Breast epithelium (tissue), 4 donors: ENCODE data around the gene CELF5. TPM values are rescaled to one million over a fixed set of nuclear protein-coding genes. Genes with fewer than 3 reads are reported as not detected.

Source experiments
- DNase-seq, 2 donors: peaks; one replicate each; pipeline ENCODE4 v3.0.0-alpha.2; 2019; ENCODE audit warnings: low spot score in 2 of 2
- H3K27ac ChIP-seq, 2 donors: fragments of 200-600 bp; sonication (generic) in 1 of 2; one replicate each; pipeline ENCODE4 v1.5.1; 2016 to 2019; ENCODE audit warnings: mild to moderate bottlenecking in 1 of 2
- H3K27me3 ChIP-seq, 2 donors: fragments of 200-600 bp; sonication (generic) in 1 of 2; one replicate each; pipeline versions ENCODE4 v1.5.1 to v1.6.0; 2017 to 2019; ENCODE audit warnings: control low read depth in 1 of 2, mild to moderate bottlenecking in 1 of 2
- H3K36me3 ChIP-seq: fragments of 200-600 bp; one replicate; pipeline ENCODE4 v1.5.1; 2019
- H3K4me1 ChIP-seq, 2 donors: fragments of 200-600 bp; sonication (generic); one replicate each; pipeline ENCODE4 v1.5.1; 2016 to 2019; ENCODE audit warnings: control low read depth in 1 of 2
- H3K4me3 ChIP-seq, 3 donors: fragments of 200-600 bp; sonication (generic); 1 replicate in 2 of 3; 2 replicates in 1 of 3; pipeline ENCODE4 v1.5.1; 2016 to 2019; ENCODE audit warnings: mild to moderate bottlenecking in 3 of 3, moderate library complexity in 2 of 3
- H3K9me3 ChIP-seq, 2 donors: fragments of 200-600 bp; sonication (generic) in 1 of 2; one replicate each; pipeline ENCODE4 v1.5.1; 2016 to 2019; ENCODE audit warnings: control low read depth in 1 of 2
- CTCF ChIP-seq, 3 donors: fragments of 450-650 bp; IDR thresholded peaks; one replicate each; pipeline ENCODE4 v1.5.1; 2016 to 2017; ENCODE audit warnings: antibody characterized with exemption in 3 of 3, mild to moderate bottlenecking in 3 of 3, moderate library complexity in 3 of 3
- POLR2A ChIP-seq: fragments of 450-650 bp; IDR thresholded peaks from one replicate; pipeline ENCODE4 v1.6.1; 2016; ENCODE audit warnings: antibody characterized with exemption, mild to moderate bottlenecking, moderate library complexity
- POLR2AphosphoS5 ChIP-seq, 3 donors: sonication (generic); formaldehyde crosslinking; IDR thresholded peaks; one replicate each; pipeline ENCODE4 v1.6.1; 2017; ENCODE audit warnings: antibody characterized with exemption in 3 of 3
- intact Hi-C: fragments of 100-400 bp; cut with DNase I; formaldehyde crosslinking; loops from one replicate; pipeline ENCODE4 v1.15.1; 2023; ENCODE audit warnings: low total_unique reads
- total RNA-seq, 3 donors: library from RNA; depleted of rRNA; stranded (reverse); fragments of >200 nt; gene quantifications; one replicate each; pipeline ENCODE4 v1.1.0, GENCODE V29; 2016

CELF5 gene
- total RNA-seq, 3 donors from 2014 or later = 0.33 to 0.59 TPM; not detected in 1

- Histone ChIP-seq H3K27me3 (peaks cover 4 to 31% of the 10 kb centered on the region in 2 donors), H3K4me1 (no peaks in the 10 kb centered on the region), H3K27ac (no peak overlapping the region), H3K9me3 (no peaks in the 10 kb centered on the region), H3K36me3 (no peaks in the 10 kb centered on the region), H3K4me3 (no peak overlapping the region)
- no peak for DNase-seq
- intact Hi-C loops = loop anchor here (5.0 to 10.0 kb wide), 2 partner anchors 143 to 879 kb away; no protein-coding TSS in a partner anchor
- TF ChIP-seq POLR2AphosphoS5 (IDR thresholded peaks at IDR 0.05) (no peak), CTCF (IDR thresholded peaks at IDR 0.05) (no peak), POLR2A (no peak)
Observed at GRCh38 chr19:3321696-3322095, 97.2 kb downstream of the CELF5 start.

GRCh38 chr19:3322199-3322978, 97.9 kb downstream of the CELF5 start:
- Histone ChIP-seq H3K4me1 (no peaks in the 10 kb centered on the region), H3K27ac (no peak overlapping the region), H3K27me3 (peaks cover 4 to 24% of the 10 kb centered on the region in 2 donors), H3K9me3 (no peaks in the 10 kb centered on the region), H3K4me3 (no peak overlapping the region), H3K36me3 (no peaks in the 10 kb centered on the region)
- TF ChIP-seq CTCF (IDR thresholded peaks at IDR 0.05) = no peak
- intact Hi-C loops = loop anchor here (5.0 to 10.0 kb wide), 2 partner anchors 142 to 880 kb away; no protein-coding TSS in a partner anchor
- no peak for DNase-seq

DNA sequence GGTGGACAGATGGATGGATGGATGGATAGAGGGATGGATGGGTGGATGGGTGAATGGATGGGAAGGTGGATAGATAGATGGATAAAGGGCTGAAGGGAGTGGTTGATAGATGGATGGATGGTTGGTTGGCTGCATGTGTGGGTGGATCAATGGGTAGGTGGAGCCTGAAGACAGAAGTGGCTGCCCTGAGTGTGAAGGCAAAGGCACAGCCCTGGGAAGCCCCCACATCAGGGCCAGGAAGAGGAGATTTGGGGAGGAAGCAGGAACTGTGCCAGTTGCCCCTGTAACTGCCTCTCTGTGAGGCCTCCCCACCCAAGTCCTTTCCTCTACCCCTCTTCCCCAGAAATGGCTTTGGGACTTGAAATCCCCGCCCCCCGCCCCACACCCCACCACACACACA, 98.6 kb downstream of the CELF5 start:
- no peak for DNase-seq
- TF ChIP-seq POLR2AphosphoS5 (IDR thresholded peaks at IDR 0.05) (no peak), POLR2A (no peak), CTCF (IDR thresholded peaks at IDR 0.05) (no peak)
- intact Hi-C loops = loop anchor here (5.0 to 10.0 kb wide), 2 partner anchors 142 to 881 kb away; no protein-coding TSS in a partner anchor

GRCh38 chr19:3323658-3324057, 99.2 kb downstream of the CELF5 start:
- TF ChIP-seq CTCF (IDR thresholded peaks at IDR 0.05) (no peak), POLR2AphosphoS5 (IDR thresholded peaks at IDR 0.05) (no peak), POLR2A (no peak)
- no peaks in the 10 kb centered on the region for H3K36me3 ChIP-seq
- H3K4me1 ChIP-seq = no peaks in the 10 kb centered on the region
- peaks cover 4 to 23% of the 10 kb centered on the region in 2 donors for H3K27me3 ChIP-seq
- H3K27ac ChIP-seq = no peak overlapping the region
- intact Hi-C loops = loop anchor here (5.0 to 10.0 kb wide), 2 partner anchors 141 to 881 kb away; no protein-coding TSS in a partner anchor
- no peak for DNase-seq
- no peak overlapping the region for H3K4me3 ChIP-seq
- H3K9me3 ChIP-seq = no peaks in the 10 kb centered on the region

More for the DNA sequence above, 98.6 kb downstream of the CELF5 start:
- Histone ChIP-seq H3K9me3 (no peaks in the 10 kb centered on the region), H3K4me3 (no peak overlapping the region), H3K27me3 (peaks cover 4 to 23% of the 10 kb centered on the region in 2 donors), H3K27ac (no peak overlapping the region), H3K4me1 (no peaks in the 10 kb centered on the region), H3K36me3 (no peaks in the 10 kb centered on the region)

DNA sequence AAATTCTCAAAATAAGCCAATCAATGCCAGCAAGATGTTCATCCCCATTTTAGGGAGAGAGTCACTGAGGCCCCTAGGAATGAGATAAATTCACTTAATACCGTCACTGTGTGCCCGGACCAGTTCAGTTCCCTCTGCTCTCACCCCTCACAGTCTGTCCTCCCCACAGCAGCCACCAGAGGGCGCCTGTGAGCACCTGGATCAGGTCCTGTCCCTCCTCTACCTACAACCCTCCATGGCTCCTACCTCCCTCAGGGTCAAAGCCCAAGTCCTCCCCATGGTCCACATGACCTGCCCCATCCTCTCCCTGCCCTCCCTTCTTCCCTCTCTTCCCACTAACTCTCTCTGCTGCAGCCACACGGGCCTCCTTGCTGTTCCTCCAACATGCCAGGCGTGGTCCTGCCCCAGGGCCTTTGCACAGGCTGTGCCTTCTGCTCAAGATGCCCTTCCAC, 100.0 kb downstream of the CELF5 start:
- no peaks in the 10 kb centered on the region for H3K9me3 ChIP-seq
- peaks cover 4 to 21% of the 10 kb centered on the region in 2 donors for H3K27me3 ChIP-seq
- no peak overlapping the region for H3K4me3 ChIP-seq
- intact Hi-C loops = loop anchor here (5.0 to 10.0 kb wide), 2 partner anchors 140 to 882 kb away; no protein-coding TSS in a partner anchor
- no peaks in the 10 kb centered on the region for H3K4me1 ChIP-seq
- no peak for DNase-seq
- TF ChIP-seq POLR2A (no peak), CTCF (IDR thresholded peaks at IDR 0.05) (peak in 2 of 3 donors; percentile 58 to 77), POLR2AphosphoS5 (IDR thresholded peaks at IDR 0.05) (no peak)
- H3K27ac ChIP-seq = no peak overlapping the region
- no peaks in the 10 kb centered on the region for H3K36me3 ChIP-seq
